ENCODE measurements around the gene KCNQ5. TPM values are rescaled to one million over a fixed set of nuclear protein-coding genes. Genes with fewer than 3 reads are reported as not detected.

Gene KCNQ5
- total and polyA plus RNA-seq, 11 donors = 0.06 to 0.18 TPM; not detected in 9

DNA sequence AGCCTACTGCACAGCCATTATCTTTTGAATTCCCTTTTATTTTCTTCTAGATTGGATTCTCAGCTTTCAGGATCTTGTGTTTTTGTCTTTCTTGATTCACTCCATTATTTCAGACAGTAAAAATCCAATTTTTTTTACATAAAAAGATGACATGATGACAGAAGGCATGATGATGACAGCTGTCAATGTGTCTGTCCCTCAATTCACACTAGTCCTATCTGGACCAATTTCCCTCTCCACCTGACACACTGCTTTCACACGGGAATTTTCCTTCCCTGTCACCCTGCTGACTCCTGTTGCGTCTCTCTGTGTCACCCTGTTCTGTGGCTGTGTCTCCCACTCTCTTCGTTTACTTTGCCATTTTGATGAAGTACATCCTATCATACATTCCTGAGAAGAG is 529.9 kb downstream of the KCNQ5 start:
- TF ChIP-seq, protein P1, sequence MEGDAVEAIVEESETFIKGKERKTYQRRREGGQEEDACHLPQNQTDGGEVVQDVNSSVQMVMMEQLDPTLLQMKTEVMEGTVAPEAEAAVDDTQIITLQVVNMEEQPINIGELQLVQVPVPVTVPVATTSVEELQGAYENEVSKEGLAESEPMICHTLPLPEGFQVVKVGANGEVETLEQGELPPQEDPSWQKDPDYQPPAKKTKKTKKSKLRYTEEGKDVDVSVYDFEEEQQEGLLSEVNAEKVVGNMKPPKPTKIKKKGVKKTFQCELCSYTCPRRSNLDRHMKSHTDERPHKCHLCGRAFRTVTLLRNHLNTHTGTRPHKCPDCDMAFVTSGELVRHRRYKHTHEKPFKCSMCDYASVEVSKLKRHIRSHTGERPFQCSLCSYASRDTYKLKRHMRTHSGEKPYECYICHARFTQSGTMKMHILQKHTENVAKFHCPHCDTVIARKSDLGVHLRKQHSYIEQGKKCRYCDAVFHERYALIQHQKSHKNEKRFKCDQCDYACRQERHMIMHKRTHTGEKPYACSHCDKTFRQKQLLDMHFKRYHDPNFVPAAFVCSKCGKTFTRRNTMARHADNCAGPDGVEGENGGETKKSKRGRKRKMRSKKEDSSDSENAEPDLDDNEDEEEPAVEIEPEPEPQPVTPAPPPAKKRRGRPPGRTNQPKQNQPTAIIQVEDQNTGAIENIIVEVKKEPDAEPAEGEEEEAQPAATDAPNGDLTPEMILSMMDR (IDR thresholded peaks at IDR 0.05) = no peak
- TF ChIP-seq POLR2A (IDR thresholded peaks at IDR 0.05) = no peak
- Histone ChIP-seq H3K36me3 (no peaks in the 10 kb centered on the region), H3K27me3 (peaks cover 0 to 6% (median 0%) of the 10 kb centered on the region in 9 donors), H3K4me1 (no peaks in the 10 kb centered on the region), H3K9me3 (no peaks in the 10 kb centered on the region), H3K4me3 (no peak overlapping the region), H3K27ac (no peak overlapping the region)
- no peak for DNase-seq
- 56 to 66% (median 61%) methylated on average over 3 of the region's 3 CpGs for WGBS, 4 donors
- no peak for ATAC-seq
- intact Hi-C loops (cut with DNase I) = no loop called here

GRCh38 chr6:73152556-73152955 is 530.7 kb downstream of the KCNQ5 start:
- no peaks in the 10 kb centered on the region for H3K4me1 ChIP-seq
- ATAC-seq = no peak
- H3K27ac ChIP-seq = no peak overlapping the region
- intact Hi-C loops (cut with DNase I) = no loop called here
- 89 to 93% (median 92%) methylated on average over 2 of the region's 2 CpGs for WGBS, 4 donors
- DNase-seq = no peak
- no peaks in the 10 kb centered on the region for H3K9me3 ChIP-seq
- no peak overlapping the region for H3K4me3 ChIP-seq
- H3K27me3 ChIP-seq = peaks cover 0 to 6% (median 0%) of the 10 kb centered on the region in 9 donors
- no peaks in the 10 kb centered on the region for H3K36me3 ChIP-seq
- no peak for TF ChIP-seq POLR2A (IDR thresholded peaks at IDR 0.05)
- TF ChIP-seq, protein P1 (IDR thresholded peaks at IDR 0.05) = no peak

- 38 to 81% (median 53%) methylated on average over 2 of the region's 2 CpGs for WGBS, 4 donors
Observed at GRCh38 chr6:73152966-73153757, 531.3 kb downstream of the KCNQ5 start.

More at GRCh38 chr6:73152966-73153757, 531.3 kb downstream of the KCNQ5 start:
- intact Hi-C loops (cut with DNase I) = no loop called here
- H3K4me1 ChIP-seq = no peaks in the 10 kb centered on the region
- peaks cover 0 to 6% (median 0%) of the 10 kb centered on the region in 9 donors for H3K27me3 ChIP-seq
- DNase-seq (no peak), ATAC-seq (no peak)
- no peak overlapping the region for H3K4me3 ChIP-seq
- TF ChIP-seq, protein P1 (IDR thresholded peaks at IDR 0.05) = no peak
- no peak for TF ChIP-seq POLR2A (IDR thresholded peaks at IDR 0.05)
- H3K9me3 ChIP-seq = no peaks in the 10 kb centered on the region
- no peaks in the 10 kb centered on the region for H3K36me3 ChIP-seq
- no peak overlapping the region for H3K27ac ChIP-seq
